Mucosa of descending colon (tissue), 3 donors: ENCODE data around the gene KCNB1. TPM values are rescaled to one million over a fixed set of nuclear protein-coding genes. Genes with fewer than 3 reads are reported as not detected.

Experiments
- ATAC-seq: fragments of 200-7000 bp; cut with Tn5 transposase; one replicate; pipeline ENCODE4 v1.9.1; 2020; ENCODE audit warnings: mild to moderate bottlenecking, moderate library complexity
- DNase-seq, 3 donors: peaks; one replicate each; pipeline ENCODE4 v3.0.0-alpha.2; 2020
- H3K36me3 ChIP-seq: fragments of 200-600 bp; one replicate; pipeline ENCODE4 v1.8.0; 2021; ENCODE audit warnings: low read depth, mild to moderate bottlenecking
- H3K4me1 ChIP-seq: fragments of 200-600 bp; one replicate; pipeline ENCODE4 v1.8.0; 2021; ENCODE audit warnings: low read depth, mild to moderate bottlenecking
- H3K4me3 ChIP-seq: fragments of 200-600 bp; one replicate; pipeline ENCODE4 v1.8.0; 2021; ENCODE audit warnings: mild to moderate bottlenecking
- H3K9me3 ChIP-seq: fragments of 200-600 bp; one replicate; pipeline ENCODE4 v1.8.0; 2021; ENCODE audit warnings: mild to moderate bottlenecking
- intact Hi-C, 2 donors: fragments of 100-400 bp; cut with DNase I in 1 of 2; cut with micrococcal nuclease in 1 of 2; formaldehyde crosslinking; loops; one replicate each; pipeline versions ENCODE4 v1.11.0 to v1.11.1; 2022; cut with DNase I, micrococcal nuclease
- total RNA-seq, 3 donors: library from RNA; stranded (reverse); fragmentation: NEBNext Ultra II Directional in 2 of 3; extraction: Animal tissue kit (Norgen Biotek cat#: 25700) in 2 of 3; gene quantifications; one replicate each; pipeline versions ENCODE4 v1.2.1 to v1.2.4, GENCODE V29; 2021 to 2023
- TF ChIP-seq, protein P1 (sequence below): fragments of 200-600 bp; IDR thresholded peaks from one replicate; pipeline ENCODE4 v1.8.0; 2022; ENCODE audit warnings: antibody characterized with exemption, mild to moderate bottlenecking
- donor health status: DM: no; HTN: no; CAD: no; lungs with moderate emphysema.
- donor health status: DM: no; HTN: no; CAD: no.
- donor health status: DM: no; HTN: yes; CAD: no.

Gene KCNB1
- total RNA-seq, 3 donors from 2014 or later = 0.46 to 14.6 (median 2.3) TPM

GRCh38 chr20:49521356-49521755 is 38.9 kb upstream of the KCNB1 start:
- intact Hi-C loops = no loop called here
- ATAC-seq = no peak
- H3K4me3 ChIP-seq = no peak overlapping the region
- TF ChIP-seq, protein P1, sequence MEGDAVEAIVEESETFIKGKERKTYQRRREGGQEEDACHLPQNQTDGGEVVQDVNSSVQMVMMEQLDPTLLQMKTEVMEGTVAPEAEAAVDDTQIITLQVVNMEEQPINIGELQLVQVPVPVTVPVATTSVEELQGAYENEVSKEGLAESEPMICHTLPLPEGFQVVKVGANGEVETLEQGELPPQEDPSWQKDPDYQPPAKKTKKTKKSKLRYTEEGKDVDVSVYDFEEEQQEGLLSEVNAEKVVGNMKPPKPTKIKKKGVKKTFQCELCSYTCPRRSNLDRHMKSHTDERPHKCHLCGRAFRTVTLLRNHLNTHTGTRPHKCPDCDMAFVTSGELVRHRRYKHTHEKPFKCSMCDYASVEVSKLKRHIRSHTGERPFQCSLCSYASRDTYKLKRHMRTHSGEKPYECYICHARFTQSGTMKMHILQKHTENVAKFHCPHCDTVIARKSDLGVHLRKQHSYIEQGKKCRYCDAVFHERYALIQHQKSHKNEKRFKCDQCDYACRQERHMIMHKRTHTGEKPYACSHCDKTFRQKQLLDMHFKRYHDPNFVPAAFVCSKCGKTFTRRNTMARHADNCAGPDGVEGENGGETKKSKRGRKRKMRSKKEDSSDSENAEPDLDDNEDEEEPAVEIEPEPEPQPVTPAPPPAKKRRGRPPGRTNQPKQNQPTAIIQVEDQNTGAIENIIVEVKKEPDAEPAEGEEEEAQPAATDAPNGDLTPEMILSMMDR = no peak
- DNase-seq = no peak
- no peaks in the 10 kb centered on the region for H3K36me3 ChIP-seq
- no peaks in the 10 kb centered on the region for H3K9me3 ChIP-seq
- H3K4me1 ChIP-seq = no peaks in the 10 kb centered on the region

DNA sequence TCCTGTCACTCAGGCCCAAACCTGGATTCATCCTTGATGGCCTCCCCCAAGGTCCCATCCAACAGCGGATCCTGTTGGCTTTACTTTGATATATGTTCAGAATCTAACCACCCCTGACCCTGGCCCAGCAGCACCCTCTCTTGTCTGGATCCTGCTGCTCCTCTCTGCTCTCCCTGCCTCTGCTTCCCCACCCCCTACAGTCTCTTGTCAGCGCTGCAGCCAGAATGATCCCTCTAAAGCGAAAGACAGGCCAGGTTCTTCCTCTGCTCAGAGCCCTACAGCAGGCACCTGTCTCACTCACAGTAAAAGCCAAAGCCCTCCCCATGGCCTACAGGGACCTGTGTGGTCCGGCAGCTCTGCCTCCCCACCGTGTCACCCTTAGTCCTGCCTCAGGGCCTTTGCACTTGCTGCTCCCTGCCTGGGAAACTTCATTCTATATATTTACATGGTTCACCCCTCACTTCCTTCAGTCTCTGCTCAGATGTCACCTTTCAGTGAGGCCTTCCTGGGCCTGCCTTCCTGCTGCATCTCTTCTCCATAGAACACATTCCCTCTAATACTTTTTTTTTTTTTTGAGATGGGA is 37.4 kb upstream of the KCNB1 start:
- TF ChIP-seq, protein P1 = no peak
- ATAC-seq = no peak
- intact Hi-C loops = no loop called here

DNA sequence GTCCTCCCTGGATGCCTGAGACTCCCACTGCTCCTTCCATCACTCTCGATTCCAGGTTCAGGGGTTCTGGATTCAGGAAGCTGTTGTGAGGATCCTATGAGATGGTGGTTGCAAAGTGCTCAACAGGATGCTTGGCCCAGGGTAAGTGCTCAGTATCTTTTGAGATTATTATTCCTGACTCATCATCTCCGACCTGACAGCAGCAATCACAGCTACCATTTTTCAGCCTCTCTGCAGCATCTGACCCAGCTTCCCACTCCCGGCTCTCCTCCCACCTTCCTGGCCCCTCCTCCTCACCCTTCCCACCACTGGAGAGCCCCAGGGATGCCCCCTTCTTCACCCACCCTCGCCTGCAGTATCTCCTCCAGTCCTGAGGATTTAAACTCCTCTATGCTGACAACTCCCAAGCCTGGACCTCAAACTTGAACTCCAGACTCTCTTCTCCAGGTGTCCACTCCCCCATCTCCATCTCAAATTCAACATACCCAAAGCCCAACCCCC is 36.8 kb upstream of the KCNB1 start:
- intact Hi-C loops = no loop called here
- ATAC-seq = no peak
- DNase-seq = no peak
- Histone ChIP-seq H3K9me3 (no peaks in the 10 kb centered on the region), H3K4me1 (no peaks in the 10 kb centered on the region), H3K4me3 (no peak overlapping the region), H3K36me3 (no peaks in the 10 kb centered on the region)
- TF ChIP-seq, protein P1 = no peak

More for the DNA sequence above, 37.4 kb upstream of the KCNB1 start:
- H3K4me3 ChIP-seq = no peak overlapping the region
- DNase-seq = no peak
- H3K4me1 ChIP-seq = no peaks in the 10 kb centered on the region
- no peaks in the 10 kb centered on the region for H3K9me3 ChIP-seq
- H3K36me3 ChIP-seq = no peaks in the 10 kb centered on the region

DNA sequence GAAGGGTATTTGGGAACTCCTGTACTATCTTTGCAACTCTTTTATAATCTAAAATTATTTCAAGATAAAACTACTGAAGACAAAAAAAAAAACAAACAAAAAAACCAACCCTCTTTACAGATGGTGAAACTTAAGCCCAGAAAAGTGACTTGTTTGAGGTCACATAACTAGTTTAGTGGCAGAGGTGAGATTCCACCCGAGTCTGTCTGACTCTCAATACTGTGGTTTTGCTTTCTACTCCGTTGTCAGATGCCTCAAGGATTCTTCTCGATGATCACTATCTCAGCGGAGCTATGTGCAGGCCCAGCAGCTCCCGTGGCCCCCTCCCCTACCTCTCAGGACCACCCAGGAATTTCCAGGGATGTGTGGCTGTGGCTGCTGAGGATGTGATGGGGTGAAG is 36.1 kb upstream of the KCNB1 start:
- H3K9me3 ChIP-seq = no peaks in the 10 kb centered on the region
- intact Hi-C loops = no loop called here
- TF ChIP-seq, protein P1 = no peak
- DNase-seq = no peak
- H3K4me3 ChIP-seq = no peak overlapping the region
- no peaks in the 10 kb centered on the region for H3K4me1 ChIP-seq
- no peaks in the 10 kb centered on the region for H3K36me3 ChIP-seq
- ATAC-seq = no peak

- TF ChIP-seq, protein P1 = no peak
- intact Hi-C loops = no loop called here
- ATAC-seq = no peak
- Histone ChIP-seq H3K9me3 (no peaks in the 10 kb centered on the region), H3K4me3 (no peak overlapping the region), H3K4me1 (no peaks in the 10 kb centered on the region), H3K36me3 (no peaks in the 10 kb centered on the region)
- no peak for DNase-seq
Observed at GRCh38 chr20:49517805-49518100, 35.3 kb upstream of the KCNB1 start.
